NCI-H345 (cell line): Measurements from ENCODE around the gene GASK1A.
"Not testable (repeated sequence)": the region's sequence is repeated elsewhere in the genome, so short reads cannot be mapped to it uniquely, and the experiment has no call there.

Source experiments
- DNase-seq: peaks from one replicate; lab custom pipeline; 2025; lab: John Stamatoyannopoulos, UW

GASK1A gene

GRCh38 chr3:43031889-43032545 lies 52.9 kb downstream of the GASK1A start:
- no peak for DNase-seq

GRCh38 chr3:43032646-43033628 lies 53.8 kb downstream of the GASK1A start:
- no peak for DNase-seq

- no peak for DNase-seq
Measured at GRCh38 chr3:43034200-43034599, 55.1 kb downstream of the GASK1A start.

- DNase-seq: no peak
Measured at GRCh38 chr3:43034911-43035310, 55.8 kb downstream of the GASK1A start.

DNA sequence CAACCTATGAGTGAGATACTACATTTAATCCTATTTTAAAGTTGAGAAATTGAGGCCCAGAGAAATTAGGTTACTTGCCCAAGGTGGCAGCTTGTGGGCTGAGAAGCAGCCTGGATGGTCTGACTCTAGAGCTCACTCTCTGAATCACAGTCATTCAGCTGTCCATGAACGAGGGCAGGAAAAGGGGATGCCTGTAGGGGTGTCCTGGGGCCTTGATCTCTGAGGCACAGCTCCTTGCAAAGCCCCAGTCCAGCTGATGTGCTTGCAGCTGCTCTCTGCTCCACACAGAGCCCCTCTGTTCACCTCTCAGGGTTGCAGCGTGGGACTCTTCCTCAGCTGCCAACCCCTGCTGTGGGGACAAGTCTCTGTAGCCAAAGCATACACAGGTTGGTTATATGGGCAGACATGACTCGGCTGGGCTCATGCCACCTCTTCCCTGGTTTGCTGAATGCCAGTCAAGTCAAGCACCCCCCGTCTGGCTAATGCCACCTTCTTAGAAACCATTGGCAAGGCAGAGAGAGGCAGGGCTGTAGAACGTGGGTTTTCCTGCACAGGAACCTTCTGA lies 56.8 kb downstream of the GASK1A start:
- no peak for DNase-seq

DNA sequence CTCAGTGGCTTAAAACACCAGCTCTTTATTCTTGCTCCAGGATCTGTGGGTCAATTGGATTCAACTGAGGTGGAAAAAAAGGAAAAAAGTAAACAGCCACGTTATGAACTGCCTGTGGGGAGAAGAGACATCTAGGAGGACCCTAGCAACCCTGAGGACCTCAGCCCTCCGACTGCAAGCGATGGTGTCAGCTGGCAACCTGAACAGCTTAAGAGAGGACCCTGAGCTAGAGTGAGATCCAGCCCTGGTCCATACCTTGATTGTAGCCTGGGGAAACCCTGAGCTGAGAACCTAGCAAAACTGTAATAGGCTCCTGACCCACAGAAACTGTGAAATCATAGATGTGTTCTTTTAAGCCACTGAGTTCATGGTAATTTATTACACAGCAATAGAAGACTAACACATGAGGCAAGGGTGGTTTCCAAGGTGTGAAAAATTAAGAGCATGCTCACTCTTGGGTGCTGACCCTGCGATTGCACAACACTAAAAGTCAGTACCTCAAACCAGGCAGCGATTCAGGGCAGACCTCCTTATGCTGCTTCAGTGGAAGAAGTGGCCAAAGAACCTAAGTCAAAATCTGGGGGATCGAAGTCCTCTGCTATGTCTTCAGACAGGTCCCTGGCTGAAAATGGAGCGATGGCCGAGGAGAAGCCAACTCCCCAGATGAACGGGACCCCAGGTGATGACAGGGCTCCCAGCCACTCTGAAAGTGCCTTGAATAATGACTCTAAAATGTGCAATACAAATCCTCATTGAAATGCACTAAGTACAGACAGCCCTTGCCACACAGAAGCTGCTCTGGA lies 57.7 kb downstream of the GASK1A start:
- no peak for DNase-seq

DNA sequence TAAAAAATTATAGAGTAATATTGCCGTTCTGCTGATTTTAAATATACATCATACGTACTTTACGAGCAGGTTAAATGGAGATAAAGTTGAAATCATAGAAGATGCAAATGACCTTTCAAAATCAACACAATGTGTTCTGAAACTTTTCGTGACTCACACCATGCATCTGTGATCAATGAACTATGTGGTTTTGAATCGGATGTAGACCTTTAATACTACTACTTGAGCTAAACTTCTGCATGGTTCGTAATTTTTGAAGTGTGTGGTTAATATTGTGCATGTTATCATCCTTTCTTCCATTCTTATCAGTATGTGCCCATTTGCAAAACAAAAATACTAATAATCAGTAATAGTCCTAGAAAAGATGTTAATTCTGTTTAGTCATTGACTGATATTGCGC lies 58.9 kb downstream of the GASK1A start:
- DNase-seq: no peak

- DNase-seq: no peak
Measured at GRCh38 chr3:43041517-43041916, 62.4 kb downstream of the GASK1A start.

DNA sequence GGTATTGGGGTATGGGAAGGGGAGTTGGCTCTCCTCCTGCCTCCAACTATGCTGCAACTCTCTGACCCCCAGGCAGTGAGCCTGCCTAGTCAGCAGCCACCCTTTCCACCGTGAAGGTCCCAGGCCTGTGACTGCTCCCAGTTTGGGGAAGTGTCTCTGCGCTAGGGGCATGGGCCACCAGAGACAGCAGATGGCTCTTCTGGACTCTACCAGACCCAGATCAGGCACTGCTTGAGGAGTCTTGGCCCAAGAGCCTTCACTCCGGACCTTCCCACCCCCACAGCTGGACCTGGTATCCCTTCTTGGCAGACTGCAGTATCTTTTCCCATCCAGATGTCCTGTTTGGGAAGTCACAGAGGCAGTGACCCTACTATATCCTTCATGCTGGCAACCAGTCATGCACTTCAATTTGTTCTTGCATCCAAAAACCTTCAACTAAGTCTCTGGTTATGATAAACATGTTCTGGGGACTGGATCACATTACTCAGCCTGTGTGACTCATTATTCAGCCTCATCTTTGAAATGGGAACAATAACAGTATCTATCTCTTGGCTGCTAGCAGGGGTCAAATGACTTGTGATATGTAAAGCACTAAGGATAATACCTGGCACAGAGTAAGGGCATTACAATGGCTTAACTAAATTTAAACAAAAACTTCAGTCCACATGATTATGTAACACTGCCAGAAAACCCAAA lies 64.1 kb downstream of the GASK1A start:
- no peak for DNase-seq

DNA sequence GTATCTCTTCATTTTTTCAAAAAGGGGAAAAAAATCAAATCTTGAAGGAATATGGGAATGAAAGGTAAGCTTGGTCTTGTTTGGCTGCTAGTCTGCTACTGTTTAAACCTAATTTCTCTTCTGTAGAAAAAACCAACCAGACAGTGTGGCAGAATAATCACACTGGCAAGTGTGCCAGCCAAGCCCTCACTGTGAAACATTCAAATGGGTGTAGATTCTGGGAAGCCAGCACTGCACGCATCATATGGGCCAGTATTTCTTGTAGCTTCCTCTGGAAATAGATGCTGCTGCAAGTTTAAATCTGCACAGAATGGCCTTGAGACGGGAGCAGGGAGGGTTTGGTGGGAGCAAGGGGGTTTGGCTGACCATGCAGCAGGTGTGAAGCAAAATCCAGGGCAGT lies 64.7 kb downstream of the GASK1A start:
- DNase-seq: no peak

- DNase-seq: not testable (repeated sequence)
Measured at GRCh38 chr3:43045079-43045478, 66.0 kb downstream of the GASK1A start.

DNA sequence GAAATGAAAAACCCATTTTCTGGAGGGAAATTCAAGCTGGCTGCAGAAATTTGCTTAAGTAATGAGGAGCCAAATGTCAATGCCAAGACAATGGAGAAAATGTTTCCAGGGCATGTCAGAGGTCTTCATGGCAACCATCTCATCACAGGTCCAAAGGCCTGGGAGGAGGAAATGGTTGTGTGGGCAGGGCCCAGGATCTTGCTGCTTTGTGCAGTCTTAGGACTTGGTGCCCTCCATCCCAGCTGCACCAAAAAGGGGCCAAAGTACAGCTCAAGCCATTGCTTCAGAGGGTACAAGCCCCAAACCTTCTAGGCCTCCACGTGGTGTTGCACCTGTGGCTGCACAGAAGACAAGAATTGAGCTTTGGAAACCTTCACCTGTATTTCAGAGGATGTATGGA lies 67.5 kb downstream of the GASK1A start:
- no peak for DNase-seq

GRCh38 chr3:43048470-43048869 lies 69.4 kb downstream of the GASK1A start:
- DNase-seq: no peak

DNA sequence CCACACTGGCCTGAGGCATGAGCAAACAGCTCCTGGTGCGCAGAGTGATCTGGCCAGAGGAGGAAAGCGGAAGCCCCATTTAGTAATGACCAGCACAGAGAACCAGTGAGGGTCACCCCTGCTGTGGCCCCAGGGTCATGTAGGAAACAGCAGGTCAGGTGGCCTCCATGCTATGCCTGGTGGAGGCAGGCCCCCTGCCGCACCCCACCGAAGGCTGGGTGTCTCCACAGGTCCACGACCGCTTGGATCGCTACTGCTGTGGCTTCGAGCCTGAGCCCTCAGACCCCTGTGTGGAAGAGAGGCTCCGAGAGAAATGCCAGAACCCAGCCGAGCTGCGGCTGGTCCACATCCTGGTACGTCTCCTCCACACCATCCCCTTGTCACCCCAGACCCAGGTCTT lies 74.2 kb downstream of the GASK1A start:
- DNase-seq: no peak

GRCh38 chr3:43054754-43055153 lies 75.6 kb downstream of the GASK1A start:
- no peak for DNase-seq

- DNase-seq: no peak
Measured at GRCh38 chr3:43055393-43055792, 76.3 kb downstream of the GASK1A start.

DNA sequence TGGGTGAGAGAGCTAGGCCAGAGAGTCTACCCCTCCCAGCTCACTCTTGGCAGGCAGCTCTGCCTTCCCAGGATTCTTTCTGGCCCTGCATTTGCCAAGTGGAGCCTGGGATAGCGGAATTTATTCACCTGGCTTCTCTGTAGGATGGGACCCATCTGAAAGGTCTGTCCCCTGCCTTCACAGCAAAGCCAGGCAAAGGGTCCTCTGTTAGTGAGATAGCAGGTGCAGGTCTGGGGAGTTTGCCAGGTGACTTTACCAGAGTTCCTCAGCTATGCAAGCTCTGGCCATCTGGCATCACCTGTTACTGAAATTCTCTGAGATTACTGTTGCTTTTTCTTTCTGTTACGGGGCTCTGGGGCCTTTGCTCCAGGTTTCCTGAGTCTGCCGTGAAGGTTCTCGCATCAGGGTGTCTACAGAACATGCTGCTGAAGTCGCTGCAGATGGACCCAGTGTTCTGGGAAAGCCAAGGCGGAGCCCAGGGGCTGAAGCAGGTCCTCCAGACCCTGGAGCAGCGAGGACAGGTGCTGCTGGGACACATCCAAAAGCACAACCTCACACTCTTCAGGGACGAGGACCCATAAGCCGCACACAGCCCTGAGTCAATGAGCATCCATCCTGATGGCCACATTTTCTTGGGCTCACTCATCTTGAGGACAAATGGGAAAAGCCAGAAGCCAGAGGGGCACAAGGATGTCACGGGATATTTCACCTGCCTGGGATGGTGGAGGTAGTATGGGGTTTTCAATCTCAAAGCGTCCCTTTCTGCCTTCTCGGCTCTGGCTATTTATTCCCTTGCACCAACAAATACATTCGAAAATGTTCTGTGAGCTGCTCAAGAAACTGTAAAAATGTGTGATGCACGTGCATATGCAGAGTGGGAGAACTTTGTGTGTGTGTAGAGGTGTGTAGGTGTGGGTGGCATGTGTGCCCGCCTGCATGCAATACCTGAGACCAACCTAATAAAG lies 77.0 kb downstream of the GASK1A start:
- no peak for DNase-seq

- no peak for DNase-seq
Measured at GRCh38 chr3:43059456-43059855, 80.3 kb downstream of the GASK1A start.

DNA sequence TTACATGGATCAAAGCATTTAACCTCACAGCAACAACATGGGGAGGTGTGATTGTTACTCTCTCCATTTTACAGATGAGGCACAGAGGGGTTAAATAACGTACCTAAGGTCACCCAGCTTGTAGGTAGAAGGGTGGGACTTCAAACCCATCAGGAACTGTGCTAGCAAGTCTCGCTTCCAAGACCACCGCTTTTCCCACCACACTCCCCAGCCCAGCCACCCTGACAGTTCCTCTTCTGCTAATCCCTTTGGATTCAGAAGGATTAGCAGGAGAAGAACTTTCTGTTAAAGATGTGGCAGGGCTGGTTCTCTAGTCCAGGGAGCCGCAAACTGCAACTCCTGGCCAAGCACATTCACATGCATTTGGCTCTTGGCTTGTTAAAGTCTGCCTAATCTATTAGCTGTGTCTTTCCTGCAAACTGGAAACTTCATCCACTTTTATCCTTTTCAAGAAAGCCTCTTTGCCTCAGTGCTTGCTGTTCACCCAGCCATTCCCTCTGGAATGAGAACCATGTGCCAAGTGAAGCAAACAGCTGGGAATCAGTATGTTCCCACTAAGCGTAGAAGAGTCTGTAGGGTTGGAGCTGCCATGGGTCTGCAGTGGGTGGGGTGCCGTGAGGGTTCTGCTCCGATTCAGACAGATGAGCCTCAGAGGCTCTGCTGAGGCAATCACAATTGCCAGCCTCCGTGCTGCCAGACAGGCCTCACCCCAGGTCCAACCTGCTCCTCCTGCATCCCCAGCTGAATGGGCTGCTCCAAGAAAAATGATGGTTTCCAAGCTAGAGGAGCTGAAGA lies 82.2 kb downstream of the GASK1A start:
- DNase-seq: no peak
